ENCODE results near the gene KRTAP29-1. TPM values are rescaled to one million over a fixed set of nuclear protein-coding genes. Genes with fewer than 3 reads are reported as not detected.

Gene KRTAP29-1
- total RNA-seq, 4 donors from 2014 or later: not detected

DNA sequence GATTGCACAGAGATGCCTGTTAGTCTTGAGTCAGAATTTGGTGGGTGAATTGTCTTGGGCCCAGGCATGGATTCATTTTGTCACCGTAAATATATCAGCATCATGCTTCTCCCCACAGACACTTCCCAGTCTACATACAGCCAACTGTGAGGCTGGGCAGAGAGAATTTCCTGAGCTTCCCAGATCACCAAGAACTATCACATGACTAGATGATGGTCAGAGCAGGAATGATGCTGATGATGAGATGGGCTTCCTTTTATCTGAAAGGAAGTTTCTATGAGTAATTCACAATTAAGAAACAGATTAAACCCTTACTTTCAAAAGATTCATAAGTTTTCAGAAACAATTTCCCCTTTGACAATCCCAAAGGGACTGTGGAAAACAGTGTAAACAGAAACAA, 47.8 kb downstream of the KRTAP29-1 start:
- Histone ChIP-seq H3K27ac (no peak overlapping the region), H3K36me3 (no peaks in the 10 kb centered on the region), H3K4me1 (no peaks in the 10 kb centered on the region), H3K4me3 (no peak overlapping the region), H3K9me3 (no peaks in the 10 kb centered on the region), H3K27me3 (peaks cover 0 to 43% (median 0%) of the 10 kb centered on the region in 4 donors)
- TF ChIP-seq POLR2A (IDR thresholded peaks at IDR 0.05): no peak
- TF ChIP-seq, protein P1, sequence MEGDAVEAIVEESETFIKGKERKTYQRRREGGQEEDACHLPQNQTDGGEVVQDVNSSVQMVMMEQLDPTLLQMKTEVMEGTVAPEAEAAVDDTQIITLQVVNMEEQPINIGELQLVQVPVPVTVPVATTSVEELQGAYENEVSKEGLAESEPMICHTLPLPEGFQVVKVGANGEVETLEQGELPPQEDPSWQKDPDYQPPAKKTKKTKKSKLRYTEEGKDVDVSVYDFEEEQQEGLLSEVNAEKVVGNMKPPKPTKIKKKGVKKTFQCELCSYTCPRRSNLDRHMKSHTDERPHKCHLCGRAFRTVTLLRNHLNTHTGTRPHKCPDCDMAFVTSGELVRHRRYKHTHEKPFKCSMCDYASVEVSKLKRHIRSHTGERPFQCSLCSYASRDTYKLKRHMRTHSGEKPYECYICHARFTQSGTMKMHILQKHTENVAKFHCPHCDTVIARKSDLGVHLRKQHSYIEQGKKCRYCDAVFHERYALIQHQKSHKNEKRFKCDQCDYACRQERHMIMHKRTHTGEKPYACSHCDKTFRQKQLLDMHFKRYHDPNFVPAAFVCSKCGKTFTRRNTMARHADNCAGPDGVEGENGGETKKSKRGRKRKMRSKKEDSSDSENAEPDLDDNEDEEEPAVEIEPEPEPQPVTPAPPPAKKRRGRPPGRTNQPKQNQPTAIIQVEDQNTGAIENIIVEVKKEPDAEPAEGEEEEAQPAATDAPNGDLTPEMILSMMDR (IDR thresholded peaks at IDR 0.05): no peak
- intact Hi-C loops (cut with DNase I): no loop called here
- DNase-seq: no peak
- WGBS, 2 donors: 0 to 46% methylated on average over 1 of the region's 1 CpG

Small RNAs within 50 kb of the gene (small RNA-seq; reads per million reads assigned to genes)
- 0 reads per million in 4 donors for gene KRTAP9-10P

Other genes starting within 250 kb of the KRTAP29-1 start
- gene KRTAP2-2, start 247.6 kb downstream of the KRTAP29-1 start, total RNA-seq: not detected
- not detected for gene KRTAP2-3, start 242.7 kb downstream of the KRTAP29-1 start, total RNA-seq
- not detected for gene KRTAP2-4, start 237.0 kb downstream of the KRTAP29-1 start, total RNA-seq
- not detected for gene KRTAP4-7, start 218.7 kb downstream of the KRTAP29-1 start, total RNA-seq
- not detected for gene KRTAP4-8, start 204.7 kb downstream of the KRTAP29-1 start, total RNA-seq
- not detected for gene KRTAP4-16, start 200.6 kb downstream of the KRTAP29-1 start, total RNA-seq
- gene KRTAP4-9, start 197.5 kb downstream of the KRTAP29-1 start, total RNA-seq: not detected
- under 1 TPM in 1 of 4 donors, not detected in 3; 0.22 TPM for gene KRTAP4-11, start 184.5 kb downstream of the KRTAP29-1 start, total RNA-seq
- not detected for gene KRTAP4-12, start 178.7 kb downstream of the KRTAP29-1 start, total RNA-seq
- gene KRTAP4-6, start 162.3 kb downstream of the KRTAP29-1 start, total RNA-seq: not detected
- not detected for gene KRTAP4-5, start 153.0 kb downstream of the KRTAP29-1 start, total RNA-seq
- not detected for gene KRTAP4-4, start 142.1 kb downstream of the KRTAP29-1 start, total RNA-seq
- not detected for gene KRTAP4-3, start 134.6 kb downstream of the KRTAP29-1 start, total RNA-seq
- gene KRTAP4-2, start 124.6 kb downstream of the KRTAP29-1 start, total RNA-seq: not detected
- gene KRTAP4-1, start 117.9 kb downstream of the KRTAP29-1 start, total RNA-seq: not detected
- not detected for gene KRTAP9-1, start 113.0 kb downstream of the KRTAP29-1 start, total RNA-seq
- not detected for gene KRTAP9-2, start 76.2 kb downstream of the KRTAP29-1 start, total RNA-seq
- not detected for gene KRTAP9-3, start 70.4 kb downstream of the KRTAP29-1 start, total RNA-seq
- not detected for gene KRTAP9-8, start 64.9 kb downstream of the KRTAP29-1 start, total RNA-seq
- not detected for gene KRTAP9-4, start 53.2 kb downstream of the KRTAP29-1 start, total RNA-seq
- gene KRTAP9-9, start 47.5 kb downstream of the KRTAP29-1 start, total RNA-seq: not detected
- not detected for gene KRTAP9-6, start 37.5 kb downstream of the KRTAP29-1 start, total RNA-seq
- not detected for gene KRTAP9-7, start 27.2 kb downstream of the KRTAP29-1 start, total RNA-seq
- not detected for gene KRTAP16-1, start 6.5 kb upstream of the KRTAP29-1 start, total RNA-seq
- not detected for gene KRTAP17-1, start 12.9 kb upstream of the KRTAP29-1 start, total RNA-seq
- gene KRT33A, start 48.0 kb upstream of the KRTAP29-1 start, total RNA-seq: 1 to 10 TPM in 2 of 4 donors, under 1 TPM in 1, not detected in 1; 0.21 to 2.7 (median 1.9) TPM
- under 1 TPM in 2 of 4 donors, not detected in 2; 0.32 to 0.57 TPM for gene KRT33B, start 67.0 kb upstream of the KRTAP29-1 start, total RNA-seq
- gene KRT34, start 79.5 kb upstream of the KRTAP29-1 start, total RNA-seq: 1 to 10 TPM in 1 of 4 donors, under 1 TPM in 3; 0.40 to 1.1 (median 0.64) TPM
- 1 to 10 TPM in 2 of 4 donors, under 1 TPM in 1, not detected in 1; 0.79 to 2.5 (median 1.5) TPM for gene KRT31, start 94.8 kb upstream of the KRTAP29-1 start, total RNA-seq
- not detected for gene KRT37, start 121.7 kb upstream of the KRTAP29-1 start, total RNA-seq
- under 1 TPM in 1 of 4 donors, not detected in 3; 0.18 TPM for gene KRT38, start 138.1 kb upstream of the KRTAP29-1 start, total RNA-seq
- gene KRT32, start 164.5 kb upstream of the KRTAP29-1 start, total RNA-seq: 10 to 100 TPM in 1 of 4 donors, 1 to 10 TPM in 2, under 1 TPM in 1; 0.61 to 12.8 (median 4.6) TPM
- gene KRT35, start 178.3 kb upstream of the KRTAP29-1 start, total RNA-seq: not detected
- under 1 TPM in 1 of 4 donors, not detected in 3; 0.38 TPM for gene KRT36, start 187.1 kb upstream of the KRTAP29-1 start, total RNA-seq
- gene KRT13, start 202.8 kb upstream of the KRTAP29-1 start, total RNA-seq: over 10,000 TPM; 27,182 to 79,363 (median 33,601) TPM
- gene KRT15, start 216.0 kb upstream of the KRTAP29-1 start, total RNA-seq: 1,000 to 10,000 TPM in 3 of 4 donors, 100 to 1,000 TPM in 1; 743 to 2,833 (median 2,484) TPM
- 1,000 to 10,000 TPM in 2 of 4 donors, 100 to 1,000 TPM in 2; 589 to 1,442 (median 1,001) TPM for gene KRT19, start 225.5 kb upstream of the KRTAP29-1 start, total RNA-seq

Data from esophagus squamous epithelium (tissue), 5 donors.